Measurements from ENCODE around the gene AHCYL1.

The AHCYL1 gene

DNA sequence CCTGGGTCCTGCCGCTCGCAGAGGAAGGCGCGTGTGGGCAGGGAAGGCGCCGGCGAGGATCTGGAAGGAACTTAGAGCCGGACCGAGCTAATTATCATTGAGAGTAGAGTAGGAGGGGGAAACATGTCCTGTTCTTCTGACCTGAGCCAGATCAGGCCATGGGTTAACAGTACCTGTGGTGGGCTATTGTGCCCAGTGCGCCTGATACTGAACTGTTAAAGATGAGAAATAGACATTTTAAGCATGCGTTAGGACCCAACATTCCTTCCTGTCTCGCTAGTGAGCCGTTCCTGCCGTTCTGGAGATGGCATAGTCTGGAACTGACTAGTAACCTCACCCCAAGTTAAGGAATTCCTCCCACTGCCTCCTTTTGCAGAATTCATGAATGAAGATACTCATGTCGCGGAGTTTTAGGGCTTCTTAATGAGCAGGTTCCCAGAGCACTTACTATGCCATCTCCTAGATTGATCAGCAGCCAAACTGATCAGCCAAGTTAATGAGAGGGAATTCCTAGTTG lies 50.7 kb downstream of the AHCYL1 start:
- DNase-seq (ENCODE audit: low read depth in 3 of 3) = no peak

DNA sequence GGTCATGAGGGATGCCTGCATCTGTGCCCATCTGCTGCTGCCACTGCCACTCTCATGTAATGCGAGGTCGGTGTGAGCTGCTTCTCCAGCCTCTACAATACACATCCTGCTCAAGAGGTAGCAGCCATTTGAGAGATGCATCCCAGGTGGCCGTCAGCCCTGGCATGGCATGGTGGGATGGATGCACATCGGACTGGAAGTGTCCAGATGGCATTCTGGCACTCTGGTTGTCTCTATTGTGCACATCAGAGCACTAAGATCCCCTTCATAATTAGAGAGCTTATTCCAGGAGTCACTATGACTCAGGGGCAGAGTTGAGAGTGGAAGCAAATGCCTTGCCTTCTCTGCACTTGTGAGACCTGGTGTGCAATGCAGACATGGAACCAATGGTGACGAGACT lies 53.7 kb downstream of the AHCYL1 start:
- no peak for DNase-seq (ENCODE audit: low read depth in 3 of 3)

DNA sequence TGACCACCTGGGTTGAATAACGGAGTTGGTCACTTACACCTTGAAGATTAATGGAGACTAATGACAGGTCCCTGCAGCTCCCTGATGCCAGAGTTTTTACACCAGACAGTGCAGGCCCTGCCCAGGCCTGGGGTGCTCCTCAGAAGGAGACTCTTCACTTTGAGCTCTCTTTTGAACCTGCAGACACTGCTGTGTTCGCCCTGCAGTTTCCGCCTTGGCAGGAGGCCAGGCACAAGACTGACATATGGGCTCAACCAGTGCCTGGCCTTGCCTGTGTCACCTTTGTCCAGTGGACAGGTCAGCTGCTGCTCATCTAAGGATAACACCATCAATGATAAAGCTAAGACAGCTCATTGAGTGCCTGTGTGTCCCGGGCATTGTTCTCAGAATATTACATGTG lies 55.1 kb downstream of the AHCYL1 start:
- DNase-seq (ENCODE audit: low read depth in 3 of 3) = no peak

DNA sequence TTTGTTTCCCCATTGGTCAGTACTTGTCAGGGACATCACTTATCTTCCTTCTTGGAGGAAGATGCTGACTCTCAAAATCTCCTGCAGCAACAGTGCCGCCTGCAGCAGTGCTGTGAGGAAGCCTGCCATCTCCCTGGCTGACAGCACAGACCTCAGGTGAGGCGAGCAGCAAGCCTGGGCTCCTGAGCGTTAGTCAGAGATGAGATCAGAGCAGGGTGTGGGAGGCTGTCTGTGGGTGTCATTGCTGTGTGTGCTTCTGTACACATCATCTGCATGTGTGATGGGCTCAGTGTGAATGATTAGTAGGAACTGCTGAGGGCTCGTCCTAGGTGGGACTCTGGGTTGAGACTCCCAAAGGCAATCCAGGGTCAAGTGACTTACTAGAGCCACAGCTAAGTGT lies 56.0 kb downstream of the AHCYL1 start:
- DNase-seq (ENCODE audit: low read depth in 3 of 3) = peak in 1 of 3 donors; percentile 36

DNA sequence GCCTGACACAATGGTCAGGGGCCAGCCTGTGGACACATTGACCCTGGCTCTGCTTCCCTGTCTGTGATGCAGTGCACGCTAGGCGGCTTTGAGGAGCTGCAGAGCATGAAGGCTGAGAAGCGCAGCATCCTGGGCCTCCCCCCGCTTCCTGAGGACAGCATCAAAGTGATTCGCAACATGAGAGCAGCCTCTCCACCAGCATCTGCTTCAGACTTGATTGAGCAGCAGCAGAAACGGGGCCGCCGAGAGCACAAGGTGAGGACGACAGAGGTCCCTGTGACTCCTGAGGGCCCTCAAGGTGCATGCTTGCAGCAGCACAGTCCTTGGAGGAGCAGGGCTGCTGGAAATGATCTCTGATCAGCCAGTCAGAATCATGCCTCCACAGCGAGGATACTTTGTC lies 58.5 kb downstream of the AHCYL1 start:
- no peak for DNase-seq (ENCODE audit: low read depth in 3 of 3)

DNA sequence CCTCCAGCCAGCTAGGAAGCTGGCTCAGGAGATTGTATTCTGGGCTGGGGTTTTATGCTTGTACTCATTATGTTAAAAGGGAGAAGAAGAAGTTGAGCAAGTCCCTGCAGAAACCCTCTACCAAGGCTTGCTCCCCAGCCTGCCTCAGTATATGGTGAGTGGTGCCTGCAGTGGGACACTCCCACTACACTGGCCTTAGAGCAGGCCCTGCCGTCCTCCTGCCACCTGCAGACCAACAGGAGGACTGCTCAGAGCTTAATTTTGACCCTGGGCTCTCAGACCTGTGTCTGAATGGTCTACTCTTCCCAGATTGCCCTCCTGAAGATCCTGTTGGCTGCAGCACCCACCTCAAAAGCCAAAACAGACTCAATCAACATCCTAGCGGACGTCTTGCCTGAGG lies 62.9 kb downstream of the AHCYL1 start:
- DNase-seq (ENCODE audit: low read depth in 3 of 3) = no peak

DNA sequence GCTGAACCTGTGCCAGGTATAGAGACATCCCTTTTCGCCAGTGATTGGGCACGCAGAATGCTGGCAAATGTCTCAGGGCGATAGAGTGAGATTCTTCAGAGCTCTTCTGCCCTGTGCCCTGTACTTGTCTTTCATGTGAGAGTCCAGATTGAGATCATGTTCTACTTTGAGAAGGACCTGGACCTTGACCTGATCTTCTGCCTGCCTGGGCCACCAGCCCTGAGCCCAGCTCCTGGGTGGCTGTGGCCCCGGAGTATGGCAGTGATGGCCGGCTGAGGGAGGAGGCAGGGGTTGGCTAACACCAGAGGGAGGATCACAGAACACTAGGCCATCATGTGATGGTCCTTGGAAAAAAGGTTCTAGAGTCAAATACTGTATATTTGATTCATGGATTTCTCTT lies 63.7 kb downstream of the AHCYL1 start:
- DNase-seq (ENCODE audit: low read depth in 3 of 3) = no peak

DNA sequence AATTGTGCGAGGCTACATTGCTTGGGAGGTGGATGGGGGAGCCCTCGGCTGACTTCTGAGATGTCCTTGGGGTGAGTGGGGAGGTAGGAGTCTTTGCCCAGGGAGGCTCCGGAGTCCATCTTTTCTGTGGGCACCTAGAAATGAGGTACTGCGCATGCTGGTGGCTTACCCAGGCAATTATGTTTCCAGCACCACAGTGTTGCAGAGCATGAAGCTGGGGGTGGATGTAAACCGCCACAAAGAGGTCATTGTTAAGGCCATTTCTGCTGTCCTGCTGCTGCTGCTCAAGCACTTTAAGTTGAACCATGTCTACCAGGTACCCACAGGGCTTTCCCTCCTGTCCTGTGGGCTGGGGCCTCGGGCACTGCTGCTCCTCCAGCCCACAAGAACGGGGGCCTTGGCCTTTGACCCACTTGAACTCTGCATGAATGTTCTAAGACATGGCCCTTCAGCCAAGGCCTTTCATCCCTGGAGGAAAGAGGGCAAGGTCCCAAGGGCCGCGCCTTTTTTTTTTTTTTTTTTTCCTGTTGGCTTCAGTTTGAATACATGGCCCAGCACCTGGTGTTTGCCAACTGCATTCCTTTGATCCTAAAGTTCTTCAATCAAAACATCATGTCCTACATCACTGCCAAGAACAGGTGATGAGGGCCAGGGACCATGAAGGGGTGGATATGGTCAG lies 64.5 kb downstream of the AHCYL1 start:
- no peak for DNase-seq (ENCODE audit: low read depth in 3 of 3)

DNA sequence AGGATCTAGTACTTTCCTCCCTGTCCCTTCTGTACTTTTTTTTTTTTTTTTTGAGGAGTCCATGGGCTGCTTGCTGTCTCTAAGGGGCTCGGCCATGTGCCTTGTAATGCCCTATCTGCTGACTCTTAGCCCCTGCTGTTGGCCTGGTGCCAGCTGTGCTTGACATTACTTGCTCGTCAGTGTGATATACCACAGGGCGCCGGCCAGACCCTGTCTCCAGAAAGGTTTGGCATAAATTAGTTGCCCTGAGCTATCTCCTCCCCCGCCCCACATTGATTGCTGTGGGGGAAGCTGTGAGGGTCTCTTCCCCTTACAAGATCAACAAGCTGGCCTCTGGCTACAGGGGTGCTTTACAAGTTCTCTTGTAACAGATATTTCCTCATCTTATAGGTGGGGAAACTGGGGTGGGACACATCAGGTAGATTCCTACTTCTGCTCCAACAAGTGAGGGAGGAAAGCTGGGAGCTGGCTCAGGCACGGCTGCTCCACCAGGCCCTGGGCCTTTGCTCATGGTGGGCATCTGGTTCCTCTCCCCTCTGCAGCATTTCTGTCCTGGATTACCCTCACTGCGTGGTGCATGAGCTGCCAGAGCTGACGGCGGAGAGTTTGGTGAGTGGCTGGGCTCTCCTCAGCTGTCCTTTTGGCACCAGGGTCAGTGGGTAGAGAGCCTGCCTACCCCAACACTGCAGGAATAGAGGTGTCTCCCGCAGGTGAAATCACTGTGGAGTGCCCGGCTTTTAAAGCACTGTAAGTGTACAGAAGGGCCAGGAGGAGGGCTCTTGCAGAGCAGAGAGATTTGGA lies 65.4 kb downstream of the AHCYL1 start:
- no peak for DNase-seq (ENCODE audit: low read depth in 3 of 3)

DNA sequence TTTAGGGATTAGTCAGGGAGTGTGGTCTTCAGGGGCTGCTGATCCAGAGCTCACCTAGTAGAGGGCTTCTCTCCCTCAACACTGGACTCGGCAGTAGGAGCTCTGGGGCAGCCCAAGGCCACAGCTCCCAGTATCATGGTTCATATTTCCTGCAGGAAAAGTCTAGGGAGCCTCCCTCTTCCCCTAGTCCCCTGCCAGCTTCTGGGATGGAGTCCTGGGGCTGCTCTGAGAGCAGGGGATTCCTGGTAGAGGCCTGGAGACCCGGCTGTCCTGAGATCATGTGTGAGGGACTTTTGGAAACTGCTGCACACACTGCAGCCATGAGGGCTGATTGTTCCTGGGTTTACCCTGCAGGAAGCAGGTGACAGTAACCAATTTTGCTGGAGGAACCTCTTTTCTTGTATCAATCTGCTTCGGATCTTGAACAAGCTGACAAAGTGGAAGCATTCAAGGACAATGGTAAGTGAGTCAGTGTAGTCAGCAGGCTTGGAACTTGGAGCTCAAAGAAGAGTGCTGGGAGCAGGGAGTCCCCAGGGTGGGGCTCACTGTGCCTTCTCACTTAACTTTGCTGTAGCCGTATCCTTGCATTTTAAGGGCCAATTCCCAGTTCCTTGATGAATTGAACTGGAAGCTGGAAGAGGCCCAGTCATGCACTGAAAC lies 66.2 kb downstream of the AHCYL1 start:
- DNase-seq (ENCODE audit: low read depth in 3 of 3) = no peak

DNA sequence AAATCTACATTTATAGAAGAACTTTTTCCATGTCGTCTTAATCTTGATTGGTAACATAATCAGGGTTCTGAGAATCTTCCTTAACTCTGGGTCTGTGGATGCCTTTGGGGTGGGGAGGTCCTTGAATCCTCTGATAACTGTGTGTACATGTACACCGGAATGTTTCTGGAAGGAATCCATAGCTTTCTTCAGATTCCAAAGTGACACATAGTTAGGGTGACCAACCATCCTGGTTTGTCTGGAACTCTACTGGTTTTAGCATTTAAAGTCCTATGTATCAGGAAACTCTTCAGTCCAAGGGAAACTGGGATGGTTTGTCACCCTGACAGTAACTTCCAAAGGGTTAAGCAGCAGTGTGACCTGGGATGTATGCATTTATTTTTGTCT lies 66.7 kb downstream of the AHCYL1 start:
- DNase-seq (ENCODE audit: low read depth in 3 of 3) = no peak

DNA sequence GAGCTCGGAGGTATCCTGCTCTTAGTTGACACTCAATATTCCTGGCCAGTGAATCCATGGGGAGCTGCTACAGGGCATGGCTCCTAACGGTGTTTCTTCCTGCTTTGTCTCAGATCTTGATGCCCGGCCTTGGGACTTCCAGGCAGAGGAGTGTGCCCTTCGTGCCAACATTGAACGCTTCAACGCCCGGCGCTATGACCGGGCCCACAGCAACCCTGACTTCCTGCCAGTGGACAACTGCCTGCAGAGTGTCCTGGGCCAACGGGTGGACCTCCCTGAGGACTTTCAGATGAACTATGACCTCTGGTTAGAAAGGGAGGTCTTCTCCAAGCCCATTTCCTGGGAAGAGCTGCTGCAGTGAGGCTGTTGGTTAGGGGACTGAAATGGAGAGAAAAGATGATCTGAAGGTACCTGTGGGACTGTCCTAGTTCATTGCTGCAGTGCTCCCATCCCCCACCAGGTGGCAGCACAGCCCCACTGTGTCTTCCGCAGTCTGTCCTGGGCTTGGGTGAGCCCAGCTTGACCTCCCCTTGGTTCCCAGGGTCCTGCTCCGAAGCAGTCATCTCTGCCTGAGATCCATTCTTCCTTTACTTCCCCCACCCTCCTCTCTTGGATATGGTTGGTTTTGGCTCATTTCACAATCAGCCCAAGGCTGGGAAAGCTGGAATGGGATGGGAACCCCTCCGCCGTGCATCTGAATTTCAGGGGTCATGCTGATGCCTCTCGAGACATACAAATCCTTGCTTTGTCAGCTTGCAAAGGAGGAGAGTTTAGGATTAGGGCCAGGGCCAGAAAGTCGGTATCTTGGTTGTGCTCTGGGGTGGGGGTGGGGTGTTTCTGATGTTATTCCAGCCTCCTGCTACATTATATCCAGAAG lies 69.2 kb downstream of the AHCYL1 start:
- DNase-seq (ENCODE audit: low read depth in 3 of 3) = peak; percentile 34 to 60 (median 43)

DNA sequence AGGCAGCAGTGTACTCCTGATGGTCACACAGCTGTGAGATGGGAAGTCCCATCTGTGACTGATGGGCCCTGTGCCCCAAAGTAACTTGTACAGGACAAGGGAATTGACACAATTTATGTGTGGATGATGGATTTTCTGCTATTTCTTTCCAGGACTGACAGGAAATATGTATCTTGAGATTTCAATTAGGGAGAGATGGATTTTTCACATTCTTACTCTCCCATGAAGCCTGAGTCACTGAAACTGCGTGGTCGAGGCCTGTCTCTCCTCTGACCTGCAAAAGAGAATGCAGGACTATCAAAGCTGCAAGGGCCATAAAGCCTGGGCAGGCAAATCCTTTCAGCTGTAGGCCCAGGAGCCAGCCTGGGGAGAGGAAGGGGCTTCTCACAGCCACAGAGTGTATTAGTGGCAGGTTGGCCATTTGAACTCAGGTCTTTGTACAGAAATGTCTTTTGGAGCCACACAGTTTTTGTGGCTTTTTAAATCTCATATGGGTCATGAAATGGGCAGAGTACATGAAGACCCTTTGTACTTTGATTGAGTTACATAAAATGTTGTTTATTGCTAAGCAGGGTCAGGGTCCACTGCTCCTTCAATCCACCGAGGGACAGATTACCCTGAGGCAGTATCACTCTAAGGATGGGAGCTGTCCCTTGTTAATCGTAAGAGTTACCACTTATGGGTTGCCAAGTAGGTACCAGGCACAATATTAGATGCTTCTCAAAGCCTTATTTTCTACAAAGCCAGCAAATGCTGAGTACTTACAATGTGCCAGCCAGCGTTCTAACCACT lies 71.1 kb downstream of the AHCYL1 start:
- no peak for DNase-seq (ENCODE audit: low read depth in 3 of 3)

DNA sequence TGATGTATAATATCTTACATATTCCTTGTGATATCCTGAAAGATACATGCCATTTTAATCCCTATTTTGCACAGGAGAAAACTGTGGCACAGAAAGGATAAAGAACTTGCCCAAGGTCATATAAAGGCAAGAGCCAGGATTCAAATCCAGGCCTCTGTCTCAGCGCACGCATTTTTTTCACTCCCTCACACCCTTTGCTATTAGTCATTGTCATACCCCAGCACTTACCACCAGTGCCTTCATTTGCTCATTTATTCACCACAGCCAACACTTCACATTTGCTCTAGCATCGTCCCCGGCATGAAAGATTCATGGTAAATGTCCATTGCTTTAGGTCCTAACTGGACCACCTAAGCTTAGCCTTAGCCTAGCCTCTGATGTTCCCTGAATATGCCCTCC lies 71.7 kb downstream of the AHCYL1 start:
- DNase-seq (ENCODE audit: low read depth in 3 of 3) = no peak

DNA sequence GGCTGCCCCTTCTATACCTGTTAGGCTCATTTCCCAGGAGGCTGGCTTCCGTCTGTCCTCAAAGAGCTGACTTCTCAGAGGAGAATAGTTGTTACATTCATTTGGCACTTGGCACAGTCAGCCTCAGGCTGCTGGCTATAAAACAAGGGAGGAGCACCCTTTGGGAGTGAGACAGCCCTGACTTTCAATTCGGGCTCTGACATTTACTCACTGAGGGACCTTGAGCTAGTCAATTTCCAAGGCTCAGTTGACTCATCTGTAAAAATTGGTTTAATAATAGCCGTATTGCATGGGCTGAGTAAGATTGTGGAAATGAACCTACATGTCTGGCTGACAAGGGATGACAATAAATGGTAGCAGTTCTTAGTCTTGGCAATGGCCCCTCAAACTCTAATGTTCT lies 72.2 kb downstream of the AHCYL1 start:
- no peak for DNase-seq (ENCODE audit: low read depth in 3 of 3)

DNA sequence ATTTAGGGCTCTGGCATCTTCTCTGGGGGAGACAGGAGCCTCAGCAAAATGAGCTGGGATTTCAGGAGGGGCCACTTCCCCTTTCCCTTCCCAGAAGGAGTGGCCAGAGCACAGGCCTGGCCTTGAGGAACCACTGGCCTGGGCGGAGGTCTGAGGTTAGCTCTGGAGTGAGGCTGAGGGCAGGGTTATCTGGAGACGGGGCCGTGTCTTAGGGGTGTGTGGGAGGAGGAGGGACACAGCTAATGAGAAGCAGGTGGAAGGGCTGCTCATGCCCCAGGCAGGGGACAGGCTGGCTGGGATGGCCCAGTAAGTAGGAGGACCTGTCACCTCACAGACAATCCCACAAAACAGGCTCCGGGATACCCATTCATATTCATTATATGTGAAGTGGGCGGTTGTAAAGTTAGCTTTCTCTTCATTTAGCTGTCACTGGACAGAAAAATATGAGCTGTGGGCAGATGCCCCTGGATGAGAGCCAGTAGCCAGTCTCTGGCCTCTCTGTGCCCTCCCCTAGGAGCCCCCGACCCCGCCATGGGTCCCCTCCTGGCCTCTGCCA lies 73.5 kb downstream of the AHCYL1 start:
- DNase-seq (ENCODE audit: low read depth in 3 of 3) = no peak

DNA sequence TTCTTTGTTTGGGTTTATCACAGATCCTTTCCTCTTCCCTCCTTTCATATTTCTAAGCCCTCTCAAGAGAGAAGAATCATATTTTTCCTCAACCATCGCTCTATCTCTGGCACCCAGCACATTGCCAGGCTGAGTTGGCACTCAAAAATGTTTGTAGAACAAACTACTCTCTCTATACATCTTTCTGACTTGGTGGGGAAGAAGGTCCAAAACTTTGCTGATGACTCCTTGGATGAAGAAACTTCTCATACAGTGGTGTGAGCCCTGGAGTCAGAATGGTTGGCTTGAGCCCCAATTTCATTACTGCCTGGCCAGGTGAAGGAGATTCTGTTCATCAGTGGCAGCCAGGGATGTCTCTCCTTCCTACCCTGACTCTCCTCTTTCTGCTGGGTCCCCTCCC lies 74.0 kb downstream of the AHCYL1 start:
- no peak for DNase-seq (ENCODE audit: low read depth in 3 of 3)

DNA sequence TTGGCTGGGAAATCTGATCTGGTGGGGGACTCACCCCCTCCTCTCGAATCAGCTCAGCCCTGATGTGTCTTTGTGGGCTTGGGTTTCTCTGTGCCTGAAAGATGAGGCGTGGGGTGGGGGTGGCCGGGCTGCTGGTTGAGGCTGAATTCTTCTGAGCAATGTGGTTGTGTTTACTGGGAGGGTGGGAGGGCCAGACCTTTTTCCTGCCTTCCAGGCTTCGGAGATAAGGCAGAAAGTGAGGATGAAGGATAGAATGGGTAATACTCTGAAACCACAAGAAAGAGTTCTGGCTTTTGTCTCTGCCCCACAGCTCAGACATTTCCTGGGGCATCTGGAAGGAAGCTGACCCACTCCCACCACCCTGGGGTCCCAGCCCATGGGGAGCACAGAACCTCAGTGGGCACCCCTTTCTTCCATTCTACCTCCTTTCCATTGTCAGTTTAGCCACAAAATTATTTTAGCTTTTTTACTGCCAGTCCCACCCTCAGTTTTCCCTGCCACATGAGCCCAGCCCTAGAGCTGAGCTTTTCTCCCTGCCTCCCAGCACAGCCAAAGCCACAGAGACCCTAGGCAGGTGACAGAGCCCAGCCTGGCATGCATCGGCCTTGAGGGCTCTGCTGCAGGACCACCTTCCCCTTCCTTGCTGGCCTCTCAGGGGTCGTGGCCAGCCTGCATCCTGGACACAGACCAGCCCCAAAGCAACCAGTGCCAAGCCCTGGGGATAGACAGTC lies 74.7 kb downstream of the AHCYL1 start:
- DNase-seq (ENCODE audit: low read depth in 3 of 3) = no peak

DNA sequence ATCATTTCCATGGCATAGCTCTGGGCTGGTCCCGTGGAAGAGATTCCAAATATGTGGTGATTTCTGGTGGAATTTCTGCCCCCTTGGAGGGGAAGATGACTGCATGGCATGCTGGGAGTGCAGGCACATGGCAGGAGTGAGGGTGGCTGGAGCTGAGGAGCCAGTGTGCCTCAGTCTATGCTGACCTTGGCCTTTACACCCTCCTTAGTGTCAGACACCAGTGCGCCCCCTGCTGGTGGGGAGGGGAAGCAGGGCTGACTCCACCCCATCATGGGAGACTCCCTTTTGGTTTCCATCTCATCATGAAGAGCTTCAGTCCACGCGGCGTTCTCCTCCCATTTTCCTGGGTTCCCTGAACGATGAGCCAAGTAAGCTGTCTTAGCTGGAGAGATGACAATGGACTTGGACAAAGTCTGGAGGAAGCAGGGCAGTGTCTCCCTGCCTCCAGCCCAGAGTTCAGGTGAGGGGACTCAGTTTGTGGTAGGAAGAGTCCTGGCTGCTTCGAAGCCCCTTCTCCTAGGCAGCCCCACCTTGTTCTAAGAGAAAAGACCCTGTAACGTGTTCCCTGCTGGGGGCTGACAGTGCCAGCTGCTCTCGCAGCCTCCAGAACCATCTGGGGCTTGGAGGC lies 75.6 kb downstream of the AHCYL1 start:
- peak; percentile 62 to 72 (median 71) for DNase-seq (ENCODE audit: low read depth in 3 of 3)

Data from stimulated activated CD4-positive, alpha-beta T cell treated with anti-CD3 and anti-CD28 coated beads, TNF-alpha, amount 100 ng/mL, for 48 hours (primary cell).